ENCODE data around the gene OR6S1.
"Not testable (repeated sequence)": the region's sequence is repeated elsewhere in the genome, so short reads cannot be mapped to it uniquely, and the experiment has no call there.

Gene OR6S1

GRCh38 chr14:20608383-20609110 is 32.9 kb downstream of the OR6S1 start:
- DNase-seq = no peak

- no peak for DNase-seq
Observed at GRCh38 chr14:20607617-20608016, 33.9 kb downstream of the OR6S1 start.

- no peak for DNase-seq
Observed at GRCh38 chr14:20606902-20607242, 34.6 kb downstream of the OR6S1 start.

- no peak for DNase-seq
Observed at GRCh38 chr14:20606190-20606901, 35.1 kb downstream of the OR6S1 start.

GRCh38 chr14:20603813-20604690 is 37.4 kb downstream of the OR6S1 start:
- no peak for DNase-seq

- no peak for DNase-seq
Observed at GRCh38 chr14:20602583-20602982, 38.9 kb downstream of the OR6S1 start.

- DNase-seq = no peak
Observed at GRCh38 chr14:20601522-20601921, 40.0 kb downstream of the OR6S1 start.

GRCh38 chr14:20597108-20597507 is 44.4 kb downstream of the OR6S1 start:
- no peak for DNase-seq

- DNase-seq = not testable (repeated sequence)
Observed at GRCh38 chr14:20595726-20596125, 45.8 kb downstream of the OR6S1 start.

GRCh38 chr14:20592574-20592973 is 48.9 kb downstream of the OR6S1 start:
- DNase-seq = no peak

GRCh38 chr14:20591235-20591634 is 50.3 kb downstream of the OR6S1 start, which contains the start of gene RNASE12:
TSS of gene RNASE12 (minus strand) at chr14:20591376. CDS start at chr14:20590723, 653 bp downstream.
- DNase-seq = no peak
